Measurements from ENCODE around the gene HORMAD2.

The HORMAD2 gene, protein sequence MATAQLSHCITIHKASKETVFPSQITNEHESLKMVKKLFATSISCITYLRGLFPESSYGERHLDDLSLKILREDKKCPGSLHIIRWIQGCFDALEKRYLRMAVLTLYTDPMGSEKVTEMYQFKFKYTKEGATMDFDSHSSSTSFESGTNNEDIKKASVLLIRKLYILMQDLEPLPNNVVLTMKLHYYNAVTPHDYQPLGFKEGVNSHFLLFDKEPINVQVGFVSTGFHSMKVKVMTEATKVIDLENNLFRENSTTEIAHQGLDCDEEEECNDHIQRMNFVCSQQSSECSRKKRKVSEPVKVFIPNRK

DNA sequence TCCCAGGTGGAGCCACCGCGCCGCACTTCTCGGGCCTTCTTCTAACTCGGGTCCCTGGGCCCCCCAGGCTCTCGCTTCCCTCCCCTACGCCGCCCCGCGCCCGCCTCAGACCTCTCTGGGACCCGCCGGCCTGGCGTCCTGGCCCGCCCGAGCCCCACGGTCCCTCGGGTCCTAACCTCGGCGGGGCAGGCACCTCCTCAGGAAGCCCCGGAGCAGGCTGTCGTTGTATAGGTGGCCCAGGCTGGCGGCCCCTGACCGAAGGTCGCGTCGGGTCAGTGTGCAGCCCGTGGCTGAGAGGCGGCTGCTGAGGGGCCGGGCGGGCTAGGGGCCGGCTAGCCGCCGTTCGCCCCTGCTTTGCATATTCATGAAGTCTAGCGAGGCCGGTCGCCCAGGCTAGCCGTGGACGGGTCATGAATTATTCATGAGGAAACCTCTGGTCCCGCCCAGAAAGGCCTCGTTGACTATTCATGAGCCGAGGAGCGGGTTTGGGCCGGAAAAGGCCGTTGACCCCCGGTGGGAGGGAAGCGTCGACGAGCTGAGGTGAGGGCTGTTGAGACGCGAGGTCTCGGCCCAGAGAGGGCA, at the start of gene HORMAD2:
HORMAD2 (plus strand) TSS at position 513 of the 582 bp plus-strand sequence. CDS start 13,489 bp downstream, outside the sequence.
- CTCF ChIA-PET, result interaction anchor here (1.2 to 1.3 kb wide), 2 partner anchors 8 to 453 kb away, joined by 4 read pairs; no protein-coding TSS in a partner anchor
- DNase-seq (ENCODE audit: low read depth, low spot score), result no peak
- no peak within 1 kb of the TSS; the same call in 1 of the 2 replicates for H3K4me3 ChIP-seq (ENCODE audit: low read depth, low read length)
- POLR2A ChIA-PET, result no interaction called here
- TF ChIP-seq CTCF (IDR thresholded peaks at IDR 0.05; ENCODE audit: insufficient read depth, low read length, missing control alignments), result no peak

DNA sequence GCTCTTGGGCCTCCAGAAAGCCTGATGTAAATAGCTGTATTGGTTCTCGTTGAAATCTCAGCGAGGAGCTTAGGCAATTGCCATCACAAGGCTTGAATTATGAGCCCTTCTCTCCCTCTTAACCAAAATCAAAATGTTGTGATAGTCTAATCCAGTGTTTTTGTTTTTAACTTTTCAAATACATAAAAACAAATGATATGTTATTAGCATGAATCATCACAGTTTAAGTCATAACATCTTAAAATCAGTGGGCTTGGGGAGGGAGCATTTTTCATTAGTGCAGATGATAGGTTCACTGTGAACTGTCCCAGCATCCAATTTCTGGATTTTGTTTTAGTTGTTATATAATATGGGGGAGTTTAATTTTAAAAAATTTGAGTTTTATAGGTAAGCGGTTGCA, 48.9 kb upstream of the HORMAD2 start:
- DNase-seq (ENCODE audit: low read depth, low spot score), result no peak
- H3K4me3 ChIP-seq (ENCODE audit: low read depth, low read length), result no peak overlapping the region
- CTCF ChIA-PET, result interaction anchor here (1.4 kb wide), 1 partner anchor 26 kb away, joined by 5 read pairs; no protein-coding TSS in a partner anchor
- POLR2A ChIA-PET, result interaction anchor here (0.6 kb wide), 1 partner anchor 15 kb away, joined by 3 read pairs; no protein-coding TSS in a partner anchor
- no peak for TF ChIP-seq CTCF (IDR thresholded peaks at IDR 0.05; ENCODE audit: insufficient read depth, low read length, missing control alignments)

GRCh38 chr22:30031764-30032455, 48.4 kb upstream of the HORMAD2 start:
- TF ChIP-seq CTCF (IDR thresholded peaks at IDR 0.05; ENCODE audit: insufficient read depth, low read length, missing control alignments), result no peak
- H3K4me3 ChIP-seq (ENCODE audit: low read depth, low read length), result no peak overlapping the region
- DNase-seq (ENCODE audit: low read depth, low spot score), result no peak
- POLR2A ChIA-PET, result interaction anchor here (0.6 kb wide), 1 partner anchor 16 kb away, joined by 3 read pairs; no protein-coding TSS in a partner anchor
- CTCF ChIA-PET, result interaction anchor here (1.4 kb wide), 1 partner anchor 26 kb away, joined by 5 read pairs; no protein-coding TSS in a partner anchor

GRCh38 chr22:30033137-30033536, 47.1 kb upstream of the HORMAD2 start:
- POLR2A ChIA-PET, result no interaction called here
- no peak for DNase-seq (ENCODE audit: low read depth, low spot score)
- CTCF ChIA-PET, result interaction anchor here (0.7 to 1.0 kb wide), 2 partner anchors 11 to 12 kb away, joined by 3 read pairs; no protein-coding TSS in a partner anchor
- no peak overlapping the region for H3K4me3 ChIP-seq (ENCODE audit: low read depth, low read length)
- TF ChIP-seq CTCF (IDR thresholded peaks at IDR 0.05; ENCODE audit: insufficient read depth, low read length, missing control alignments), result no peak

- ChIA-PET CTCF (interaction anchor here (0.7 to 1.3 kb wide), 3 partner anchors 12 to 29 kb away, joined by 3 to 5 read pairs (median 3); no protein-coding TSS in a partner anchor), POLR2A (no interaction called here)
- DNase-seq (ENCODE audit: low read depth, low spot score), result no peak
- H3K4me3 ChIP-seq (ENCODE audit: low read depth, low read length), result no peak overlapping the region
- no peak for TF ChIP-seq CTCF (IDR thresholded peaks at IDR 0.05; ENCODE audit: insufficient read depth, low read length, missing control alignments)
Observed at GRCh38 chr22:30033901-30034300, 46.4 kb upstream of the HORMAD2 start.

Measured in AG04449 (cell line).